ENCODE measurements around the gene RNGTT. TPM values are rescaled to one million over a fixed set of nuclear protein-coding genes. Genes with fewer than 3 reads are reported as not detected.

RNGTT gene
- total RNA-seq, 6 donors from 2014 or later, result 8.9 to 22.4 (median 12.5) TPM

DNA sequence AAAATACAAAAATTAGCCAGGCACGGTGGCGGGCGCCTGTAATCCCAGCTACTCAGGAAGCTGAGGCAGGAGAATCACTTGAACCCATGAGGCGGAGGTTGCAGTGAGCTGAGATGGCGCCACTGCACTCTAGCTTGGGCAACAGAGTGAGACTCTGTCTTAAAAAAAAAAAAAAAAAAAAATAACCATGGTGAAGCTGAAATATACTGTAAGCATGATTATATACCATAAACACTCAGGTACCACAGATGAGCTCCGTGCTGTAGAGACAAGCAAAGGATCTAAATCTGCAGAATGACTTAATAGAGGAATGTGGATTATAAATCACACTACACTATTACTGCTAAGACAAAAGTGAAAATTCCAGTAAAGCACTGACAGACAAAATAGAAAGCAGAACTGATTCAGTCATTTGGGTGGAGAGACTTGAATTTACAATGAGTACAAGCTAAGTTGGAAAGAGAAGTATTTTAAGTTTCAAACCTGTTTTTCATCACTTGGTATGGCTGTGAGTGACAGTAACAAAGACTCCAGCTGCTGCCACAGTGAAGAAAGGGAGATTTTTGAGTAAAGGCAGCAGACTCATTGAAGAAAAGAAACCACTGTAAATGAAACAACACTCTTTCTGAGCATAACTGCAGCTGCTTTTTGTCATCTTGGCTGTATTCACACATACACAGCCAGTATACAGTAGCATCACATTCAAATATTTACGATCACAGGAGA is 322.1 kb downstream of the RNGTT start:
- no peak for DNase-seq

DNA sequence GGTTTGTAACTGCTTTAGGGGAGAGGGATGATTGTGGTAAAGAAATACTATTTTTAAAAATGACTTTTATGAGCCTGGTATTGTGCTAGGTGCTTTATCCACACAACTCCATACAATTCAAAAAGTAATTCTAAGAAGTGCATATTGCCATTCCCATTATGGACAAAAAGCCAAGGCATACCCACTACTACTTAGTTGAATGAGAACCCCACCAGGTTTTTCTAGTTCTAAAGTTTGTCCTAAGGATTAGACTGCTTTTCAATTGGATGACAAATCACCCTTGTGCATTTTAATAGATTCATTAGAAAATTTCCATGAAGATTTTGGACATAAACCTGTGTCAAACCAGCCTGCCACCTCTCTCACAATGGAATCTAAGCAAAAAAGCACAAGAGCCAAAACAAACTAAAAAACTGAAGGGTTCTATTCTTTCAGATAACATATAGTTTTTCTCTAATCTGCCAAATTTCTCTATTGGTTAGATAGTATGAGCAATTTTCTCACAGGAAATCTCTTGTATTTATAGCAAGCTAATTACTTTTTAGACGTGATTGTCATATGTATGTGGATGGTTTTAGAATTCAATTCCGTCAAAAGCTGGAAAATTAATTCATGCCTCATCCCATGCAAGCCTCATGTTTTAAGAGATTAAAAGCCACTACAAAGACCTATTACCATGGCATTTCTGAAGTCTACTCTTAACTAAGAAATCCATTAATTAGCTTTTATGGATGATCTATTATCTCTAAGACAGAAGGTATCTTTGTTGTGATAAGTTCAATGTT is 325.5 kb downstream of the RNGTT start:
- no peak overlapping the region for H3K27ac ChIP-seq
- H3K27me3 ChIP-seq, result no peaks in the 10 kb centered on the region
- no peak overlapping the region for H3K4me3 ChIP-seq
- ATAC-seq (ENCODE audit: low FRiP score in 2 of 2), result no peak
- no peak for DNase-seq
- H3K9me3 ChIP-seq, result no peaks in the 10 kb centered on the region
- TF ChIP-seq, protein P1, sequence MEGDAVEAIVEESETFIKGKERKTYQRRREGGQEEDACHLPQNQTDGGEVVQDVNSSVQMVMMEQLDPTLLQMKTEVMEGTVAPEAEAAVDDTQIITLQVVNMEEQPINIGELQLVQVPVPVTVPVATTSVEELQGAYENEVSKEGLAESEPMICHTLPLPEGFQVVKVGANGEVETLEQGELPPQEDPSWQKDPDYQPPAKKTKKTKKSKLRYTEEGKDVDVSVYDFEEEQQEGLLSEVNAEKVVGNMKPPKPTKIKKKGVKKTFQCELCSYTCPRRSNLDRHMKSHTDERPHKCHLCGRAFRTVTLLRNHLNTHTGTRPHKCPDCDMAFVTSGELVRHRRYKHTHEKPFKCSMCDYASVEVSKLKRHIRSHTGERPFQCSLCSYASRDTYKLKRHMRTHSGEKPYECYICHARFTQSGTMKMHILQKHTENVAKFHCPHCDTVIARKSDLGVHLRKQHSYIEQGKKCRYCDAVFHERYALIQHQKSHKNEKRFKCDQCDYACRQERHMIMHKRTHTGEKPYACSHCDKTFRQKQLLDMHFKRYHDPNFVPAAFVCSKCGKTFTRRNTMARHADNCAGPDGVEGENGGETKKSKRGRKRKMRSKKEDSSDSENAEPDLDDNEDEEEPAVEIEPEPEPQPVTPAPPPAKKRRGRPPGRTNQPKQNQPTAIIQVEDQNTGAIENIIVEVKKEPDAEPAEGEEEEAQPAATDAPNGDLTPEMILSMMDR (IDR thresholded peaks at IDR 0.05), result no peak
- TF ChIP-seq POLR2AphosphoS5 (IDR thresholded peaks at IDR 0.05) (no peak), EP300 (IDR thresholded peaks at IDR 0.05) (no peak), POLR2A (IDR thresholded peaks at IDR 0.05) (no peak)
- WGBS, 2 donors, result 81 to 88% methylated on average over 2 of the region's 2 CpGs
- no peaks in the 10 kb centered on the region for H3K36me3 ChIP-seq
- H3K4me1 ChIP-seq, result no peaks in the 10 kb centered on the region

More for the DNA sequence above, 322.1 kb downstream of the RNGTT start:
- H3K27ac ChIP-seq, result no peak overlapping the region
- no peaks in the 10 kb centered on the region for H3K36me3 ChIP-seq
- WGBS, 2 donors, result 89 to 90% methylated on average over 7 of the region's 7 CpGs
- no peak for ATAC-seq (ENCODE audit: low FRiP score in 2 of 2)
- H3K27me3 ChIP-seq, result no peaks in the 10 kb centered on the region
- H3K4me3 ChIP-seq, result no peak overlapping the region
- no peaks in the 10 kb centered on the region for H3K9me3 ChIP-seq
- H3K4me1 ChIP-seq, result no peaks in the 10 kb centered on the region
- TF ChIP-seq POLR2A (IDR thresholded peaks at IDR 0.05) (no peak), EP300 (IDR thresholded peaks at IDR 0.05) (no peak), POLR2AphosphoS5 (IDR thresholded peaks at IDR 0.05) (no peak)
- TF ChIP-seq, protein P1 (IDR thresholded peaks at IDR 0.05), result no peak

DNA sequence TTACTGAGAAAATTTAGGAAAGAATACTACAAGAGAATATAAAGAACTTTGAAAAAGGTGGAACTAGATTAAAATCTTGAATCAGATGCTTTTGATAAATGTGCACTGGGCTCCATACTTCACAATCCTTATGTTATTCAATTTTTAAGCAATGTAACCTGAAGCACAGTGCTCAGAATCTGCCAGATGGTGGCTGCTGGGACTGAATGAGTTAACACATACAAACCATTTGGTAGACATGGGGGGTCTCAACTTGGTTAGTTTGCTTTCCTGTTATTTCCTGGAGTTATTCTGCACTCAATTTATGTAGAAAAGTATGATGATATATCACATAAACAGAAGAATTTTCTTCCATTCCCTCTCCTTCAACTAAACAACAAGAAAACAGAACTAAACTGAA is 326.5 kb downstream of the RNGTT start:
- H3K27me3 ChIP-seq, result no peaks in the 10 kb centered on the region
- ATAC-seq (ENCODE audit: low FRiP score in 2 of 2) (no peak), DNase-seq (no peak)
- no peak overlapping the region for H3K4me3 ChIP-seq
- no peaks in the 10 kb centered on the region for H3K4me1 ChIP-seq
- no peaks in the 10 kb centered on the region for H3K36me3 ChIP-seq
- H3K27ac ChIP-seq, result no peak overlapping the region
- no peak for TF ChIP-seq POLR2AphosphoS5 (IDR thresholded peaks at IDR 0.05)
- TF ChIP-seq, protein P1 (IDR thresholded peaks at IDR 0.05), result no peak
- no peak for TF ChIP-seq EP300 (IDR thresholded peaks at IDR 0.05)
- TF ChIP-seq POLR2A (IDR thresholded peaks at IDR 0.05), result no peak
- no peaks in the 10 kb centered on the region for H3K9me3 ChIP-seq

DNA sequence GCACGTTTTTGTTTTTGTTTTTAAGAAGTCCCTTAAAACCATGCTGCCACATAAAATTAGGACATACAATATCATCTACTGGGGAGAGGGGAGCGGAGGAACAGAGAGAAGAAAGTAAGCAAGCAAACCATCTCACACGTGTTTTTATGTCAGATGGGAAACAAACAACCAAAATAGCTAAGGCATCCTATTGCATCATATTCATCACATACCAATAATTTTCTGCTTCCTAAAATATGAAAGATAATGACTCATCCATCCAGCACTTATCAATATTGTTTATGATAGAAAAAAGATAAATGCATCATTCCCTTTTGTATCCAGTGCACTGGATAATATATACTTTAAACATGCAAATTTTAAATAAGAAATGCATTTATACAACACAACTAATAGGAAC is 329.6 kb downstream of the RNGTT start:
- H3K9me3 ChIP-seq, result no peaks in the 10 kb centered on the region
- no peak for DNase-seq
- TF ChIP-seq, protein P1 (IDR thresholded peaks at IDR 0.05), result no peak
- TF ChIP-seq POLR2AphosphoS5 (IDR thresholded peaks at IDR 0.05) (no peak), POLR2A (IDR thresholded peaks at IDR 0.05) (no peak), EP300 (IDR thresholded peaks at IDR 0.05) (no peak)

More for the DNA sequence above, 329.6 kb downstream of the RNGTT start:
- WGBS, 2 donors, result 83 to 91% methylated on average over 3 of the region's 3 CpGs
- no peaks in the 10 kb centered on the region for H3K36me3 ChIP-seq
- no peaks in the 10 kb centered on the region for H3K4me1 ChIP-seq
- H3K27me3 ChIP-seq, result no peaks in the 10 kb centered on the region
- no peak overlapping the region for H3K27ac ChIP-seq
- no peak for ATAC-seq (ENCODE audit: low FRiP score in 2 of 2)
- no peak overlapping the region for H3K4me3 ChIP-seq

Measured in upper lobe of left lung (tissue), 6 donors.